ENCODE measurements around the gene MROH2A.
A peak's percentile ranks its signal among the peaks of the same experiment; 100 is the strongest.

MROH2A gene

DNA sequence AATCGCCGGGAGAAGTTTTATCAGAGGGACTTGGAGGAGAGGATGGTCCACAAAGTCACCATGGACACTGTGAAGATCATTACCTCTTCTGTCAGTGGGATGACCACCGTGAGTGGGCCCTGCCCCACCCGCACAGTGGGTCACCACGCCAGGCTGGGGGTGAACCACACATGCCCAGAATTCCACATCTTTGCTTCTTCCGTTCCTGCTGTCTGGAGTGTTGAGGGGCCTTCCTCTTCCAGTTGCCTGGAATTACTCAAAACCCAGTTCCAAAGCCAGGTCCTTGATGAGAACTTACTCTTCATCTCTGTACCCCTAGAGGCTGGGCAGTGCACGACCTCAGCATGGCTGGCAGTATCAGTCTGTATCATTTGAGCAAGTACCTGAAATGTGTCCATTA is 22.1 kb downstream of the MROH2A start:
- H3K27me3 Mint-ChIP-seq, result peaks cover 22 to 28% of the 10 kb centered on the region in 2 donors
- H3K36me3 Mint-ChIP-seq, result no peaks in the 10 kb centered on the region
- H3K9me3 Mint-ChIP-seq, result no peaks in the 10 kb centered on the region
- H3K4me3 Mint-ChIP-seq, result no peak overlapping the region
- ATAC-seq (replicated peaks) (no peak), DNase-seq (no peak)
- no peak overlapping the region for H3K27ac Mint-ChIP-seq
- H3K4me1 Mint-ChIP-seq, result peaks cover 2 to 9% of the 10 kb centered on the region in 2 donors

DNA sequence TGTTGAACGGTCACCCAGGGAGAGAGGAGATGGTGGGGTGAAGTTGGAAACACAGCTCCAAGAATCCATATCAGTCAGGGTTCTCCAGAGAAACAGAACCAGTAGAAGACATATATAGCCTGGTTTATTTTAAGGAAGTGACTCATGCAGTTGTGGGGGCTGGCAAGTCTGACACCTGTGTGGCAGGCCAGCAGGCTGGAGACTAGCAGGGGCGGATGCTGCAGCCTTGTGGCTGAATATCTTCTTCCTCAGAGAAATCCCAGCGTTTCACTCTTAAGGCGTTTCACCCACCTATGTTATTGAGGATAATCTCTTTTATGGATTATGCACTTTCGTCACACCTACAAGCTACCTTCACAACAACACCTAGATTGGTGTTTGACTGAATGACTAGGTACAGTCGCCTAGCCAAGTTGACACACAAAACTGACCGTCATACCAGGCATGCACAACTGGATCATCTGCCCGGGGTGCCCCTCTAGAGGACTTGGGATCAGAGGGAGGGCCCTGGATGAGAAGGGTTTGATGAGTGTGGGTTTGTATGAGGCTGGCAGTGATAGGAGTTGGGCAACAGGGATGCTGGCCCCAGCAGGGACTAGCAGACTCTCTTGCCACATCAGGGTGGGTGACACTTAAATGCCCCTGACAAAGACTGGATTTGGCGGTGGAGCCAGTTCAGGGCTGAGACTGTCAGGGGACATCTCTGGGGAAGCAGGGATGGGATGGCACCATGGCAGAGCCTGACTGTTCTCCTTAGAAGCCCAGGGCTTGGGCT is 23.4 kb downstream of the MROH2A start:
- ATAC-seq (replicated peaks), result peak; percentile 80 to 84
- Mint-ChIP-seq H3K4me3 (no peak overlapping the region), H3K27me3 (peaks cover 22 to 28% of the 10 kb centered on the region in 2 donors), H3K9me3 (no peaks in the 10 kb centered on the region), H3K4me1 (peaks cover 2 to 9% of the 10 kb centered on the region in 2 donors), H3K27ac (no peak overlapping the region), H3K36me3 (no peaks in the 10 kb centered on the region)
- no peak for DNase-seq

DNA sequence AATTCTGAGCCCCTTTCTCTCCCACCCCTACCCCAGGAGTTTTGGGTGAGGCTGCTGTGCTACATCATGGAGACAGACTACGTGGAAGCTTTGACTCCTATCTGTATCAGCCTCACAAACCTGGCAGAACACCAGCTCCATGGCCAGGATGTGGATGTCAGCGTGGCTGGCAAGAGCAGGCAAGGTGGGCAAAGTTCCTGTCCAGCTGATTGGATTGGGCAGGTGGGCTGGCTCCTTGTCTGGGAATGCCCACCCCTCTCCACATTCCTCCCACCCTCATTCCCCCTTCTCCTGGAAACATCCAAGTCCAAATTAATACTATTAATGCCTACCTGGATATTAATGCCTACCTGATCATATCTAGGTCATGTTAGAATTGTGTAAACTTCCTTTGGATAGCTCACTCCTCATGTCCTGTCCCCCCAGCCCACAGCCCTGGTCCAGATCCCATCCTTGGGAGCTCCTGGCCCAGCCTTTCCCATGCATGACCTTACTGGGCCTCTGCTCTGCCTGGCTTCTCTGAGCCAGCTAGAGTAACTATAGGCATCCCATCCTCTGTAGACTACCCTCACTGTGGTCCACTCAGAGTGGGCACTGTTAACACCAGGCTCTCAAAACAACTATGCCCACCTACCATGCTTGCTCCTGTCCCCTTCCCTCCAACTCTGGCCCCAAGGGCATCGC is 24.1 kb downstream of the MROH2A start:
- Mint-ChIP-seq H3K9me3 (no peaks in the 10 kb centered on the region), H3K27me3 (peaks cover 22 to 28% of the 10 kb centered on the region in 2 donors), H3K36me3 (no peaks in the 10 kb centered on the region), H3K4me1 (peaks cover 2 to 9% of the 10 kb centered on the region in 2 donors), H3K27ac (no peak overlapping the region), H3K4me3 (no peak overlapping the region)
- DNase-seq (no peak), ATAC-seq (replicated peaks) (no peak)

- no peak for ATAC-seq (replicated peaks)
- peaks cover 22 to 28% of the 10 kb centered on the region in 2 donors for H3K27me3 Mint-ChIP-seq
- H3K36me3 Mint-ChIP-seq, result no peaks in the 10 kb centered on the region
- H3K27ac Mint-ChIP-seq, result no peak overlapping the region
- H3K4me1 Mint-ChIP-seq, result peaks cover 2 to 9% of the 10 kb centered on the region in 2 donors
- no peak for DNase-seq
- H3K9me3 Mint-ChIP-seq, result no peaks in the 10 kb centered on the region
- H3K4me3 Mint-ChIP-seq, result no peak overlapping the region
These were observed 25.3 kb downstream of the MROH2A start for GRCh38 chr2:233803292-233803911.

DNA sequence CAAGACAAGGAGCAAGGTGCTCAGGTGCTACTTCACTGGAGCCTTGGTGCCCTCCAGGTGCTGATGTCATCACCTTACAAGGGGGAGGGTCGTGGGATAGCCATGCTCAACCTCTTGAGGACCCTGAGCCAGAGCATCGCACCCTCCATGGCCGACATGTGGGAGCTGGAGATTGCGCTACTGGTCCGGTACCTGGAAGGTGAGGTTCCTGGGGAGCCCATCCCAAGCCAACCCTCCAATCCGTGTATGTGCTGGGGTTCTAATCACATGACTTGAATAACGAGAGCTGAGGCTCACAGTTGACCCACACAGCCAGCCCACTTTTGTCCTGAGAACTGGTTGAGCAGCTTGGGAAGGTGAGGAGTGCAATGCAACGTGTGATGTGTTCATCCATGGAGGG is 25.9 kb downstream of the MROH2A start:
- Mint-ChIP-seq H3K9me3 (no peaks in the 10 kb centered on the region), H3K27ac (no peak overlapping the region), H3K4me1 (peaks cover 2 to 9% of the 10 kb centered on the region in 2 donors), H3K36me3 (no peaks in the 10 kb centered on the region), H3K4me3 (no peak overlapping the region), H3K27me3 (peaks cover 25 to 26% of the 10 kb centered on the region in 2 donors)
- ATAC-seq (replicated peaks) (no peak), DNase-seq (no peak)

DNA sequence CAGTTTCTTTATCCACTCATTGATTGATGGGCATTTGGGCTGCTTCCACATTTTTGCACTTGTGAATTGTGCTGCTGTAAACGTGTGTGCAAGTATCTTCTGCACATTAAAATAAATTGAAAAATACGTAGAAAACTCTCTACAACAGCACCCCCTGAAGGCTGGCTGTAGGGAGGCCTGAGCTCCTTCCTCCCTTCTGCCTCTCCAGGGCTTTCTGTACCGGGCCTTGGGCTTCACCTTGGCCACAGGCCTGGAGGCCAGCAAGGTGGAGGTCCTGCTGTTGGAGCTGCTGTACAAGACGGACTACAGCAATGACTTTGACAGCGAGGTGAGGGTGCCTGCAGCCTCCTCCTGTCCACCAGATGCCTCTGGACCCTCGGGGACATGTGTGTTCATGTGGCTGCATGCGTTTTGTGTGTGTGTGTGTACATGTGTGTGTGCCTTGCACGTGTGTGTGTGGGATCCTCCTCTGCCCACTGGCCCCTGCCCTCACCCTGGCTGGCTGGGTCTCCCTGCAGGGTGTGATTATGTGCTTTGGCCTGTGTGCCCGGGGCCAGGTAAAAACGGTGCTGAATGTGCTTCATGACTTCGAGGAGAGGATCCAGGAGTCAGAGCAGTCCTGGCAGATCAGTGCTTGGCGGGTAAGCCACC is 29.2 kb downstream of the MROH2A start:
- Mint-ChIP-seq H3K36me3 (no peaks in the 10 kb centered on the region), H3K4me3 (no peak overlapping the region), H3K27ac (no peak overlapping the region), H3K9me3 (no peaks in the 10 kb centered on the region), H3K4me1 (peaks cover 0 to 1% of the 10 kb centered on the region in 2 donors), H3K27me3 (peaks cover 30 to 38% of the 10 kb centered on the region in 2 donors)
- ATAC-seq (replicated peaks) (no peak), DNase-seq (no peak)

DNA sequence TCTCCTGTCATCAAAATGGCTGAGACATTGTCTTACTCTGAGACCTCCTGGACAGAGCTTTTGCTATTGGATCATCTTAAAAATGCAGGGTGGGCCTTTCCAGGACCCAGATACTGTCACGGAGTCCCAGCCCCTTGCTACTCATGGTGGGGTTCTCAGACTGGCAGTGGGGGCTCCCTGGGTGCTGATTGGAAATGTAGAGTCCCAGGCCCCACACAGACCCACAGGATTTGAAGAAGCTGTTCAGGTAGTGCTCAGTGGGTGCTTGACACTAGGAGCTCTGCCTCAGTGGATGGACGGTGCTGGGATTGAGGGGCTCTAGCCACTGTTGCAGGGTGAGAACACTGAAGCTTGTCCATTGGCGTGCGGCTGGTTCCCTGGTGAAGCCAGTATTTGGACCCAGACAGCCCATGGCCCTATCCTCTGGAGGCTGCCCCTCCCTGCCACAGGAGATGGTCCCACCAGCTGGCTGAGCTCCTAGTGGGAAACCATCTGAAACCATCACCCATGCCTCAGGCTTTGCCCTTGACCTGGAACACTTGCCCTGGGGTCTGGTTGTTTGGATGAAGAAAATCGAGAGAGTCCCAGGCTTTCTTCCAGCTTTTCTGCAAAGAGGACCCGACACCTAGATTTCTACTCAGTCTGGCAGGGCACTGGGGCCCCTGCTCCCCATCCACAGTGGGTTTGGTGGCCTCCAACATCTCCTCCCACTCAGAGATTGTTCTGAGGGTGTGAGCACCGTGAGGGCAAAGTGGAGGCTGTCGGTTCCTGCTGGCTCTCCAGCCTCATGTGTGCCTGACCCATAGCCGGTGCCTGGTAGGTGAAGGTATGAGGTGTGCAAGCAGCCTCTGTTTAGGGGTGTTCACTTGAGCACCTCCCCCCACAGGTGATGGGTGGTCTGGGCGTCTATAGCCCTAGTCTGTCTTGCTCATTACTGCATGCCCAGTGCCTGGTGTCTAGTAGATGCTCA is 30.1 kb downstream of the MROH2A start:
- Mint-ChIP-seq H3K27ac (no peak overlapping the region), H3K27me3 (peaks cover 22 to 30% of the 10 kb centered on the region in 2 donors), H3K9me3 (no peaks in the 10 kb centered on the region), H3K4me1 (no peaks in the 10 kb centered on the region), H3K36me3 (no peaks in the 10 kb centered on the region), H3K4me3 (no peak overlapping the region)
- no peak for ATAC-seq (replicated peaks)
- no peak for DNase-seq

GRCh38 chr2:233810385-233810784 is 32.3 kb downstream of the MROH2A start:
- no peak overlapping the region for H3K27ac Mint-ChIP-seq
- no peaks in the 10 kb centered on the region for H3K4me1 Mint-ChIP-seq
- H3K36me3 Mint-ChIP-seq, result no peaks in the 10 kb centered on the region
- ATAC-seq (replicated peaks), result no peak
- peaks cover 17 to 25% of the 10 kb centered on the region in 2 donors for H3K27me3 Mint-ChIP-seq
- no peak overlapping the region for H3K4me3 Mint-ChIP-seq
- peaks cover 0 to 2% of the 10 kb centered on the region in 2 donors for H3K9me3 Mint-ChIP-seq
- no peak for DNase-seq

- no peak overlapping the region for H3K4me3 Mint-ChIP-seq
- peaks cover 0 to 2% of the 10 kb centered on the region in 2 donors for H3K9me3 Mint-ChIP-seq
- no peak overlapping the region for H3K27ac Mint-ChIP-seq
- no peaks in the 10 kb centered on the region for H3K36me3 Mint-ChIP-seq
- no peaks in the 10 kb centered on the region for H3K4me1 Mint-ChIP-seq
- no peak for DNase-seq
- no peak for ATAC-seq (replicated peaks)
- peaks cover 17 to 27% of the 10 kb centered on the region in 2 donors for H3K27me3 Mint-ChIP-seq
These were observed 33.0 kb downstream of the MROH2A start for GRCh38 chr2:233811087-233811486.

- Mint-ChIP-seq H3K4me3 (no peak overlapping the region), H3K27ac (no peak overlapping the region), H3K36me3 (no peaks in the 10 kb centered on the region), H3K9me3 (peaks cover 0 to 2% of the 10 kb centered on the region in 2 donors), H3K27me3 (peaks cover 17 to 33% of the 10 kb centered on the region in 2 donors), H3K4me1 (no peaks in the 10 kb centered on the region)
- DNase-seq, result no peak
- no peak for ATAC-seq (replicated peaks)
These were observed 33.6 kb downstream of the MROH2A start for GRCh38 chr2:233811732-233812131.

- DNase-seq (no peak), ATAC-seq (replicated peaks) (no peak)
- Mint-ChIP-seq H3K9me3 (peaks cover 0 to 2% of the 10 kb centered on the region in 2 donors), H3K4me1 (no peaks in the 10 kb centered on the region), H3K4me3 (no peak overlapping the region), H3K27me3 (peaks cover 26 to 39% of the 10 kb centered on the region in 2 donors), H3K27ac (no peak overlapping the region), H3K36me3 (no peaks in the 10 kb centered on the region)
These were observed 35.3 kb downstream of the MROH2A start for GRCh38 chr2:233813236-233814055.

DNA sequence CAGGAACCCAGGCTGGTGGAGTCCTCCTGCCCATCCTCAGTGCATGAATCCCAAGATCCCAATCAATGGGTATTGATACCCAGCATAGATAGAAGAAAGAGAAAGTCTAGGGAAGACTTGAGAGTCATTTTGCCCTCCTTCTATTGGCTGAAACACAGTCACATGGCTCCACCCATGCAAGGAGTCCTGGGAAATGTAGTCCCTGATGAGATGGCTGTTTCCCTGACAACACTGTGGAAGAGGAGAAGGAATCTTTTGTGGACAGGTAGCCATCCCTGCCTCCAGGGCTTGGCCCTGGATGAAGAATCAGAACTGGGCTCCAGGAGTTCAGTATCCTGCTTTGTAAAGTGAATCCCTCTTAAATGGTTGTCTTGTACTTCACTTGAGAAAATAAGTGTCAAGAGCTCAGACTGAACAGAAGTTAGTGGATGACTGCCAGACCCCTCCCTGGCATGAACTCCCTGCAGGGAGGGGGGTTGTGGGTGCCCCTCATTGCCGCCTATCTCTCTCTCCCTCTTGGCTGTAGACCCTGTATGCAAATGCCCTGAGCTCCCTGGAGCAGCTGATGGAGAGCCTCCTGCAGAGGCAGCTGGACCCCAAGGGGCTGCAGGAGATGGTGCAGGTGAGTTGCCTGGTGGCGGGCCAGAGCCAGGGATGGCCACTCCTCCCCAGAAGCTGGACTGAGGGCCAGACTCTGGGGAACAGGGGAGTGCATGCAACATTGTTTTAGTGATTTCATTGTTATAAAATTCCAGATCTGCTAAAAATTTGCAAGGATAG is 36.1 kb downstream of the MROH2A start:
- Mint-ChIP-seq H3K4me1 (no peaks in the 10 kb centered on the region), H3K9me3 (peaks cover 0 to 2% of the 10 kb centered on the region in 2 donors), H3K36me3 (no peaks in the 10 kb centered on the region), H3K4me3 (no peak overlapping the region), H3K27ac (no peak overlapping the region), H3K27me3 (peaks cover 22 to 39% of the 10 kb centered on the region in 2 donors)
- DNase-seq (no peak), ATAC-seq (replicated peaks) (no peak)
